Measurements from ENCODE around the gene TMEM220. TPM values are rescaled to one million over a fixed set of nuclear protein-coding genes. Genes with fewer than 3 reads are reported as not detected.

TMEM220 gene
- total and polyA plus RNA-seq, 9 of the 15 experiments (the other 6 are each of a cell fraction or from before 2014, with no cell fraction given), result not detected

GRCh38 chr17:10697092-10698081, 32.4 kb downstream of the TMEM220 start, which contains the start of the genes ADPRM and SCO1 (continued):
- TF ChIP-seq E2F4 (CRISPR knock-in tag; IDR thresholded peaks at IDR 0.05; ENCODE audit: low read depth) (no peak), TRIM28 (IDR thresholded peaks at IDR 0.05) (no peak), LARP7 (IDR thresholded peaks at IDR 0.05) (no peak), CREB3L1 (IDR thresholded peaks at IDR 0.05; ENCODE audit: borderline replicate concordance, low read depth) (peak; percentile 60; the same call in 1 of the 2 replicates), CCAR2 (IDR thresholded peaks at IDR 0.05; ENCODE audit: low read depth, low read length) (no peak), RAD21 (CRISPR knock-in tag; conservative IDR thresholded peaks at IDR 0.05 in 1 of 2, IDR thresholded peaks at IDR 0.05 in 1 of 2) (no peak), ZNF133 (CRISPR knock-in tag; IDR thresholded peaks at IDR 0.05) (no peak), GATAD2B (IDR thresholded peaks at IDR 0.05; ENCODE audit: borderline replicate concordance) (no peak), ZBTB11 (CRISPR knock-in tag; IDR thresholded peaks at IDR 0.05) (peak in 2 of 3 experiments; percentile 69 to 87; a peak in 4 of 6 replicates), POLR3A (IDR thresholded peaks at IDR 0.05; ENCODE audit: borderline replicate concordance, extremely low read depth, insufficient read depth, insufficient read length) (no peak), ELF1 (tag; IDR thresholded peaks at IDR 0.05) (peak; percentile 75), HDAC8 (tag; IDR thresholded peaks at IDR 0.05) (no peak), MLX (CRISPR knock-in tag; conservative IDR thresholded peaks at IDR 0.05) (no peak), HCFC1 (IDR thresholded peaks at IDR 0.05; ENCODE audit: low read depth, low read length) (peak; percentile 73), ID3 (CRISPR knock-in tag; IDR thresholded peaks at IDR 0.05) (no peak), ID3 (tag; IDR thresholded peaks at IDR 0.05) (no peak)

All from K562 (cell line).